Left renal cortex interstitium (tissue), 4 donors: ENCODE results near the gene RGMB. TPM values are rescaled to one million over a fixed set of nuclear protein-coding genes. Genes with fewer than 3 reads are reported as not detected.
"Not testable (repeated sequence)": the region's sequence is repeated elsewhere in the genome, so short reads cannot be mapped to it uniquely, and the experiment has no call there.

Source experiments
- DNase-seq, 4 donors: peaks; one replicate each; pipeline ENCODE4 v3.0.0-alpha.2; 2013; ENCODE audit warnings: low read depth in 4 of 4, low spot score in 2 of 4, missing footprints in 1 of 4
- polyA plus RNA-seq, 4 donors: library from polyadenylated mRNA; unstranded; fragments of 120-200 nt; gene quantifications; one replicate each; pipeline ENCODE4 v1.2.1, GENCODE V29; 2013; ENCODE audit not compliant: insufficient read length in 4 of 4

RGMB gene, protein sequence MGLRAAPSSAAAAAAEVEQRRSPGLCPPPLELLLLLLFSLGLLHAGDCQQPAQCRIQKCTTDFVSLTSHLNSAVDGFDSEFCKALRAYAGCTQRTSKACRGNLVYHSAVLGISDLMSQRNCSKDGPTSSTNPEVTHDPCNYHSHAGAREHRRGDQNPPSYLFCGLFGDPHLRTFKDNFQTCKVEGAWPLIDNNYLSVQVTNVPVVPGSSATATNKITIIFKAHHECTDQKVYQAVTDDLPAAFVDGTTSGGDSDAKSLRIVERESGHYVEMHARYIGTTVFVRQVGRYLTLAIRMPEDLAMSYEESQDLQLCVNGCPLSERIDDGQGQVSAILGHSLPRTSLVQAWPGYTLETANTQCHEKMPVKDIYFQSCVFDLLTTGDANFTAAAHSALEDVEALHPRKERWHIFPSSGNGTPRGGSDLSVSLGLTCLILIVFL
- polyA plus RNA-seq, result 10 to 100 TPM; 11.8 to 16.9 (median 13.9) TPM

GRCh38 chr5:98773464-98774191 lies at the start of gene RGMB:
RGMB (plus strand) TSS chr5:98773663; CDS start chr5:98774071, 408 bp downstream.
- DNase-seq, result peak in 2 of 4 donors; percentile 91 to 97

DNA sequence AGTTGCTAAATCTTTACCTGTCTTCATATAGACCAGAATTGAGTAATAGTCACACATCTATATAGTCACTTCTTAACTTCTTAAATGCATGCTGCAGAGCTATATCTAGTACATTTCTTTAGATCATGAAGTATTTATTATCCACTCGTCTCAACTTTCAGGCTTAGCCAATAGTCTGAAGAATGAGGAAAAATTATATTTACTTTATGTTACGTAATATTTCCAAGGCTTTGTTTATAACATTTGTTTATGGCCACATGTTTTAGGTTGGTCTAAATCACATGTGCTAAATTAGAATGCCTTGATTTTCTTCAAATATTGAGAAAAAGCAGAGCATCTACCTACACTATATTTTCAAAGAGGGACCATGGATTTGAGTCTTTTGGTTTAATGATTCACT lies 47.2 kb upstream of the RGMB start:
- no peak for DNase-seq

DNA sequence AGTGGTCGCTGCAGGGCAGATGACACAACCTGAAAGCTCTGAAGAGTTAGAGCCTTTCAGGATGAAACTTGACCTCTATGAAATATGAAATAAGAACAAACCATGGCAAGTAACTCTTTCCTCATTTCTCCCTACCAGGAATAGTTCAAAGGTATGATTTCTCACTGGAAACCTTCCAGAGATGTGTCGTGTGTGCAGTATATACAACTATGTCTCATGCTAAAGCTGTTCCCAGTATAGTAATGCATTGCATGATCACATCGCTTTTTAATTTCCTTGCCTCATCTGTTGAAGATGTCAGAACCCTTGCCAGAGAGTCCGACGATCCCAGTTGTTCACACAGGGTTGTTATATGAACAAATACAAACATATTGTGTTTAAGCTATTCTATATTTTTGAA lies 45.8 kb upstream of the RGMB start:
- no peak for DNase-seq

DNA sequence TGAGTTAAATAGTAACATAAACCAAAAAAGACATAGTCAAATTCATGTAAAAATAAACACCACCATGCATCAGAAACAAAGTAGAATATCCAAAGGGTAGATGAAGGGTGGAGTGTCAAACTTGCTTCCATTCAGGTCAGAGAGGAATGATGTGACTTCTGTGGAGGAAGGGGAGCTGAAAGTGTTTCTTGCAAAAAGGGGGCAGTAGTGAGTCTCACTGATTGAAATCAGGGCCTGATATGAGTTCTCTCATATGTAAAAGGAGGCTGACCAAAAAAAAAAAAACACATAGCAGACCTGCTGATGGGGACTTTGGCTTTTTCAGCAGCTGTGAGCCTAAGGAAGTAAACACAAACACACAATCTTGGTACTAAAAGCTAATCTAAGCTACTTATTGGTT lies 38.8 kb upstream of the RGMB start:
- DNase-seq, result no peak

DNA sequence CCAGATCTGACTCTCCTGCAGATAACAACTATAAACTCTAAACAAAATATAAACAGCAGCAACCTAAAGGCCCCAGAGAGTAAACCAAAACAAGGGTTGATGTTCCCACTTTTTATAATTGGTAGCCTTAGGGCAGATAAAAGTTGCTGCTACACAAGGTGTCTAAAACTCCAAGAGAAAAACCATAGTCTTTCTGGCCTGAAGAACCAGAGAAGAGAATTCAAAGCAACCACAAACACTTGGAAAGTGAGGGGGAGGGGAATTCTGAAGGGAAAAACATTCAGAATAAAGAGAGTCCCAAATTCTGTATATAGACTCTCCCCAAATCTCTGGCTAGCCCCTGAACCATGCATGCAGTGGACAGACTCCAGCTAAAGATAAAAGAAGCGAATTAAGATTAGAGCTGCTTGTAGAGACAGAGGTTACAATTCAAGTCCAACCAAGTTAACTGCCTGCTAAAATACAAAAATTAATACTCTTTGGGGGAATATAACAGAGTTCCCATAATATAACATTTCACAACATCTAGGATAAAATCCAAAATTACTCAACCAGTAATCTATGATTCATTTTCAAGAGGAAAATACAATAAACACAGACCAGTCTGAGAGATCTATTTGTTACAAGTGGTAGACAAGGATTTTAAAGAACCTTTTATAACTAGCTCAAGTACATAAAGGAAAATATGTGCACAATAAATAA lies 37.5 kb upstream of the RGMB start:
- no peak for DNase-seq

- DNase-seq, result no peak
These were observed 36.7 kb upstream of the RGMB start for GRCh38 chr5:98736753-98737152.

DNA sequence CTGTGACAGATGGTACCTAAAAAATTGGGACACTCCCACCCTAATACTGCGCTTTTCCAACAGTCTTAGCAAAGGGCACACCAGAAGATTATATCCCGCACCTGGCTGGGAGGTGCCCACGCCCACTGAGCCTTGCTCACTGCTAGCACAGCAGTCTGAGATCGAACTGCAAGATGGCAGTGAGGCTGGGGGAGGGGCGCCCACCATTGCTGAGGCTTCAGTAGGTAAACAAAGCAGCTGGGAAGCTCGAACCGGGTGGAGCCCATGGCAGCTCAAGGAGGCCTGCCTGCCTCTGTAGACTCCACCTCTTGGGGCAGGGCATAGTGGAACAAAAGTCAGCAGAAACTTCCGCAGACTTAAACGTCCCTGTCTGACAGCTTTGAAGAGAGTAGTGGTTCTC lies 36.0 kb upstream of the RGMB start:
- DNase-seq, result not testable (repeated sequence)

DNA sequence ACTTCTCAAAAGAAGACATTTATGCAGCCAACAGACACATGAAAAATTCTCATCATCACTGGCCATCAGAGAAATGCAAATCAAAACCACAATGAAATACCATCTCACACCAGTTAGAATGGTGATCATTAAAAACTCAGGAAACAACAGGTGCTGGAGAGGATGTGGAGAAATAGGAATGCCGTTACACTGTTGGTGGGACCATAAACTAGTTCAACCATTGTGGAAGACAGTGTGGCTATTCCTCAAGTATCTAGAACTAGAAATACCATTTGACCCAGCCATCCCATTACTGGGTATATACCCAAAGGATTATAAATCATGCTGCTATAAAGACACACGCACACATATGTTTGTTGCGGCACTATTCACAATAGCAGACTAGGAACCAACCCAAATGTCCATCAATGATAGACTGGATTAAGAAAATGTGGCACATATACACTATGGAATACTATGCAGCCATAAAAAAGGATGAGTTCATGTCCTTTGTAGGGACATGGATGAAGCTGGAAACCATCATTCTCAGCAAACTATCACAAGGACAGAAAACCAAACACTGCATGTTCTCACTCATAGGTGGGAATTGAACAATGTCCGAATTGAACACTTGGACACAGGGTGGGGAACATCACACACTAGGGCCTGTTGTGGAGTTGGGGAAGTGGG lies 34.8 kb upstream of the RGMB start:
- DNase-seq, result not testable (repeated sequence)

GRCh38 chr5:98741926-98742325 lies 31.5 kb upstream of the RGMB start:
- DNase-seq, result no peak

GRCh38 chr5:98742396-98743073 lies 30.9 kb upstream of the RGMB start:
- DNase-seq, result no peak

DNA sequence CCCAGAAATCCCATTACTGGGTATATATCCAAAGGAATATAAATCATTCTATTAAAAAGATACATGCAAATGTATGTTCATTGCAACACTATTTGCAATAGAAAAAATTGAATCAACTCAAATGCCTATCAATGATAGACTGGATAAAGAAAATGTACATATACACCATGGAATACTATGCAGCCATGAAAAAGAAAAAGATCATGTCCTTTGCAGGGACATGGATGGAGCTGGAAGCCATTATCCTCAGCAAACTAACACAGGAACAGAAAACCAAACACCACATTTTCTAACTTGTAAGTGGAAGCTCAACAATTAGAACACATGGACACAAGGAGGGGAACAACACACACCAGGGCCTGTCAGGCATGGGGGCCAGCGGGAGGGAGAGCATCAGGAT lies 25.2 kb upstream of the RGMB start:
- not testable (repeated sequence) for DNase-seq

DNA sequence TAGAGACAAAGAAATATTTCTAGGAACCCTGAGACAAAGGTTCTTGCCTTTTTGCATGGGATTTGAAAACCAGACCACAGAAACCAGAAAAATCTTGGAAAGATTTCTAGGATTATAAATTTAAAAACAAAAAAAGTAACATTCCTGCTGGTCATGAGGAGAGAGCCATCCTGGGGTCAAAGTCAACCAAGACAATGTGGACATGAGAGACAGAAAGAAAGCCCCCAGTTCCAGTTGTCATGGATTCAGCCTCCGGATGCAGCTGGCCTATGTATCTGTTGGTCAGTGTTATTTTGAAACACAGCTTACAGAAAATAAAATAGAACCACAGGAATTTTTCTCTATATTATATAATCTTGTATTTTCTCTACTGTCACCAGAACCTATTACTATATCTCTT lies 24.4 kb upstream of the RGMB start:
- DNase-seq, result no peak

GRCh38 chr5:98750693-98751092 lies 22.8 kb upstream of the RGMB start:
- DNase-seq, result no peak

GRCh38 chr5:98752331-98752730 lies 21.1 kb upstream of the RGMB start:
- DNase-seq, result not testable (repeated sequence)

GRCh38 chr5:98752801-98753200 lies 20.7 kb upstream of the RGMB start:
- DNase-seq, result not testable (repeated sequence)

GRCh38 chr5:98753507-98753906 lies 20.0 kb upstream of the RGMB start:
- DNase-seq, result no peak

DNA sequence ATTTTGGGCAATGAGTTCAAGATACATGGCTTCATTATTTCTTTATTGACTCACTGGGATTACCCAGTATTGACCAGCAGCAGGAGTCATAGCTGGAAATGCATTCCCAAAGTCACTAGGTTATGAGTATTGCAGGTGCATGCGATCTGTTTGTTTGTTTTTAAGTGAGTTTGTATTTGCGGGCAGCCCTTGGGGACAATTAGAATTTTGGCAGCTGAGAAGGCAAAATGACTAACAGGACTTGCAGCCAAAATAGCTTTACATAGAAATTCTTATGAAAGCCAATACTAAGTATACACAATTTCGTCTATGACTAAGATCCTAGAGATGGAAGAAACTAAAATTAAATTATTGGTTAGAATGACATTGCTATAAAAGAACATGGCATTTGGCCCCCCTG lies 18.1 kb upstream of the RGMB start:
- no peak for DNase-seq

DNA sequence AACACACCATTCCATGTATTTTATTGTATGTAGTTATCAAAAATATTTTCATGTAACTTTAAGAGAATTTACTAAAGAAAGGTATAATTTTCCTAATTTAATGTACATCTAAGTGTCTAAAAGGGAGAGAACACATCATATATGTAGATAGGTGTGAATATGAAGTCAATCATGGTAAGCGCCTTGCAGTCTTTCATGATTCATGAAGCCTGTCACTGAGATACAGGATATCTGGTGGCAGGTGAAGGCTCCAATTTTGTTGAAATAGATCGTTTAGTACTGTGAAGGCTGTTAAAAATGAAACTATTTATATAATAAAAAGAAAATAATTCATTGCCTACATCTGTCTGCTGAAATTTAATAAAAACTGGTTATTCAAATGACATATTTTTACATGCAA lies 15.5 kb upstream of the RGMB start:
- no peak for DNase-seq

DNA sequence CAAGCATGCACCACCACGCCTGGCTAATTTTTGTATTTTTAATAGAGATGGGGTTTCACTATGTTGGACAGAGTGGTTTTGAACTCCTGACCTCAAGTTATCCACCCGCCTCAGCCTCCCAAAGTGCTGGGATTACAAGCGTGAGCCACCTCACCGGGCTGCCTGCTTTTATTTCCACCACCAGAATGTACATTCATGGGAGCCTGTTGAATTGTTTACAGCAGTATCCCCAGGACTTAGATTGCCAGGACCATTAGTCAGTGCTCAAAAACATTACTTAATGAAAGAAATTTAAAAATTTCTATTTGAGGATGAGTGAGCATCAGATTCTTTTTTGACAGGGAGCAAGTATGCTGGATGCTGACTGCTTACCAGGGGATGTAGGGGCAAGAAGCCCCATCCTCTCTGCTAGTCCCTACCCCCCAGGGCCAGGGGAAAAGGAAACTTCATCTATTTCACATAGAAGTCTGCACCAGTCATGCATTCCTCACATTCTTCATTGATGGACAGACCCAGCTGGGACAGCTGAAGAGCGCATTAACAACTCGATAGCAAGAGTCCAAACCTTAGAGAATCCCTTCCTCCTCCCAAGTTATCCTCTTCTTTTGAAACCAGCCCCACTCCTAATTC lies 10.3 kb upstream of the RGMB start:
- DNase-seq, result no peak

GRCh38 chr5:98765815-98766214 lies 7.6 kb upstream of the RGMB start:
- DNase-seq, result no peak
